C4-2B (cell line): Measurements from ENCODE around the gene IFT25.

Source experiments
- ZFX ChIP-seq: fragments of 450-650 bp; IDR thresholded peaks from 2 replicates; pipeline ENCODE4 v1.6.1; 2017
- TF ChIP-seq, protein P1 (sequence below): fragments of 450-650 bp; conservative IDR thresholded peaks from 2 replicates; pipeline ENCODE4 v1.5.1; 2017; ENCODE audit warnings: mild to moderate bottlenecking

DNA sequence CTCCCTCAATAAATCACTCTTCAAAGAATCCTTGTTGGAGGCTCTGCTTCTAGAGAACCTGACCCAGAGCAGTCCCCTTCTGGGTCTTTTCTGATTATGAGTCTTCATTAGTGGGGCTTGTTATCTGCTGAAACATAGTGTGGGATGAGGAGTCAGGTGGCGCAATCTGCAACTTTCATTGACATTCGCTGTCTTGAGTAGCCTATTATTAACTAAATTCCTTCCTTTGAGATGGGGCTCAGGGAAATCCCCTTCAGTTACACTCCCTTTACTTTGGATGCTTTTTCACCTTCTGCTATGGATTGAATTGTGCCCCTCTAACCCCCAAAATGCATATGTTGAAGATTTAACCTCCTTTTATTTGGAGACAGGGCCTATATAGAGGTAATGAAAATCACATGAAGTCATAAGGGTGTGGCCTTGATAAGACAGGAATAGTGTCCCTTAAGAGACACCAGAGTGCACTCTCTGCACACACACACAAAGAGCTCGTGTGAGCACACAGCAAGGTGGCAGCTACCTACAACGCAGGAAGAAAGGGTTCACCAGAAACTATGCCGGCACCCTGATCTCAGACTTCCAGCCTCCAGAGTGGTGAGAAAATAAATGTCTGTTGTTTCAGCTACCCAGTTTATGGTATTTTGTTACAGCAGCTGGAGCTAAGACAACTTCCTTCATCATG is 32.0 kb downstream of the IFT25 start:
- TF ChIP-seq, protein P1, sequence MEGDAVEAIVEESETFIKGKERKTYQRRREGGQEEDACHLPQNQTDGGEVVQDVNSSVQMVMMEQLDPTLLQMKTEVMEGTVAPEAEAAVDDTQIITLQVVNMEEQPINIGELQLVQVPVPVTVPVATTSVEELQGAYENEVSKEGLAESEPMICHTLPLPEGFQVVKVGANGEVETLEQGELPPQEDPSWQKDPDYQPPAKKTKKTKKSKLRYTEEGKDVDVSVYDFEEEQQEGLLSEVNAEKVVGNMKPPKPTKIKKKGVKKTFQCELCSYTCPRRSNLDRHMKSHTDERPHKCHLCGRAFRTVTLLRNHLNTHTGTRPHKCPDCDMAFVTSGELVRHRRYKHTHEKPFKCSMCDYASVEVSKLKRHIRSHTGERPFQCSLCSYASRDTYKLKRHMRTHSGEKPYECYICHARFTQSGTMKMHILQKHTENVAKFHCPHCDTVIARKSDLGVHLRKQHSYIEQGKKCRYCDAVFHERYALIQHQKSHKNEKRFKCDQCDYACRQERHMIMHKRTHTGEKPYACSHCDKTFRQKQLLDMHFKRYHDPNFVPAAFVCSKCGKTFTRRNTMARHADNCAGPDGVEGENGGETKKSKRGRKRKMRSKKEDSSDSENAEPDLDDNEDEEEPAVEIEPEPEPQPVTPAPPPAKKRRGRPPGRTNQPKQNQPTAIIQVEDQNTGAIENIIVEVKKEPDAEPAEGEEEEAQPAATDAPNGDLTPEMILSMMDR = no peak
- no peak for TF ChIP-seq ZFX
